ENCODE data around the gene SPDYE1.
"Not testable (repeated sequence)": the region's sequence is repeated elsewhere in the genome, so short reads cannot be mapped to it uniquely, and the experiment has no call there.

The SPDYE1 gene

DNA sequence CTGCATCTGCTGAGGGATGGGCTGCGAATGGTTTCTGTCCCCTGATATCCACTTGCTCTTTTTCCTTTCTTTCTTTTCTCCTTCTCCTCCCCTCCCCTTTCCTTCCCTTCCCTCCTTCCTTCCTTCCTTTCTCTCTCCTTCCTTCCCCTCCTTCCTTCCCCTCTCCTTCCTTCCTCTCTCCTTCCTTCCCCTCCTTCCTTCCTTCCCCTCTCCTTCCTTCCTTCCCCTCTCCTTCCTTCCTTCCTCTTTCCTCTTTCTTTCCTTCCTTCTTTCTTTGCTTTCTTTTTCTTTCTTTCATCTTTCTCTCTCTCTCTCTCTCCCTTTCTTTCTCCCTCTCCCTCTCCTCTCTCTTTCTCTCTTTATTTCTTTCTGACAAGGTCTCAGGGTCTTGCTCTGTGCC lies 20.2 kb upstream of the SPDYE1 start:
- H3K4me2 ChIP-seq (ENCODE audit: insufficient read depth, low read length, poor library complexity, severe bottlenecking) = no peak overlapping the region
- H3K9ac ChIP-seq (ENCODE audit: low read depth, low read length, poor library complexity) = no peak overlapping the region
- no peak overlapping the region for H3K4me3 ChIP-seq (ENCODE audit: low read length in 2 of 2)
- H3K4me1 ChIP-seq (ENCODE audit: control insufficient read depth in 2 of 2, insufficient read depth in 1 of 2, low read depth in 1 of 2, low read length in 2 of 2) = no peaks in the 10 kb centered on the region
- no peak overlapping the region for H4K8ac ChIP-seq (ENCODE audit: low read depth, low read length)
- no peak overlapping the region for H3K23ac ChIP-seq (ENCODE audit: low read depth, low read length, poor library complexity)
- H2BK120ac ChIP-seq (ENCODE audit: low read depth, low read length) = no peak overlapping the region
- H4K91ac ChIP-seq (ENCODE audit: low read depth, low read length, poor library complexity) = no peak overlapping the region
- H2AK5ac ChIP-seq (ENCODE audit: low read depth, low read length) = no peak overlapping the region
- no peaks in the 10 kb centered on the region for H3K9me3 ChIP-seq (replicated peaks in 1 of 2; ENCODE audit: control insufficient read depth in 2 of 2, insufficient read depth in 1 of 2, low read depth in 1 of 2, low read length in 2 of 2)
- H2BK5ac ChIP-seq (ENCODE audit: low read length) = no peak overlapping the region
- H3K27ac ChIP-seq (replicated peaks; ENCODE audit: low read length) = no peak overlapping the region
- H3K18ac ChIP-seq (ENCODE audit: low read length) = no peak overlapping the region
- no peaks in the 10 kb centered on the region for H3K27me3 ChIP-seq (ENCODE audit: control insufficient read depth in 3 of 3, insufficient read depth in 3 of 3, low read depth in 1 of 3, low read length in 3 of 3)
- H2BK15ac ChIP-seq (ENCODE audit: low read length) = no peak overlapping the region
- no peaks in the 10 kb centered on the region for H3K79me1 ChIP-seq (ENCODE audit: low read depth, low read length)
- DNase-seq (ENCODE audit: low spot score) = no peak
- H2BK12ac ChIP-seq (ENCODE audit: low read length) = no peak overlapping the region
- WGBS, 2 donors (ENCODE audit: extremely low coverage in 2 of 2, insufficient read length in 2 of 2, insufficient replicate concordance in 1 of 2) = no CpG with 5 or more reads among the region's 1 CpG
- no peak overlapping the region for H3K14ac ChIP-seq (ENCODE audit: low read length)
- no peak overlapping the region for H2AFZ ChIP-seq (ENCODE audit: low read length)
- no peaks in the 10 kb centered on the region for H3K36me3 ChIP-seq (replicated peaks in 1 of 2; ENCODE audit: control insufficient read depth in 2 of 2, insufficient read depth in 2 of 2, low read length in 2 of 2)
- H3K4ac ChIP-seq (ENCODE audit: low read length) = no peak overlapping the region

DNA sequence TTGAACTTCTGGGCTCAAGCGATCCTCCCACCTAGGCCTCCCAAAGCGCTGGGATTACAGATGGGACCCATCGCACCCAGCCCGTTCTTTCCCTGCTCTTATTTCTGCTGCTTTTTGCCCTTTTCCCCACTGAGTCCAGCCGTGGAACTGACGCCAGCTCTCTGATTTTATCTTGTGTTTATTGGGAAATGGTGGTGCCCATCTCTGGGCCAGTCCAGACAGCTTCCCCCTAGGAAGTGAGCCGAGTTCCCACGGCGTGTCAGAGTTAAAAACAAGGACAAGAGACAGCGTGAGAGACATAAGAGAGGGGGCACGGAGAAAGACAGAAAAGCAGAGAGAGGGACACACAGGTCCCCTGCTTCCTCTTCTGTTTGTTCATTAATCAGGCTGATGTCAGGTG lies 19.6 kb upstream of the SPDYE1 start:
- H3K23ac ChIP-seq (ENCODE audit: low read depth, low read length, poor library complexity); H3K36me3 ChIP-seq (replicated peaks in 1 of 2; ENCODE audit: control insufficient read depth in 2 of 2, insufficient read depth in 2 of 2, low read length in 2 of 2); DNase-seq (ENCODE audit: low spot score); H3K14ac ChIP-seq (ENCODE audit: low read length); H2BK120ac ChIP-seq (ENCODE audit: low read depth, low read length); H3K4ac ChIP-seq (ENCODE audit: low read length); H4K91ac ChIP-seq (ENCODE audit: low read depth, low read length, poor library complexity); H2BK15ac ChIP-seq (ENCODE audit: low read length); H3K4me2 ChIP-seq (ENCODE audit: insufficient read depth, low read length, poor library complexity, severe bottlenecking); H3K9me3 ChIP-seq (replicated peaks in 1 of 2; ENCODE audit: control insufficient read depth in 2 of 2, insufficient read depth in 1 of 2, low read depth in 1 of 2, low read length in 2 of 2); H3K79me1 ChIP-seq (ENCODE audit: low read depth, low read length); H2BK5ac ChIP-seq (ENCODE audit: low read length); H2AK5ac ChIP-seq (ENCODE audit: low read depth, low read length); H3K4me3 ChIP-seq (ENCODE audit: low read length in 2 of 2); H3K4me1 ChIP-seq (ENCODE audit: control insufficient read depth in 2 of 2, insufficient read depth in 1 of 2, low read depth in 1 of 2, low read length in 2 of 2); H2BK12ac ChIP-seq (ENCODE audit: low read length); H3K27me3 ChIP-seq (ENCODE audit: control insufficient read depth in 3 of 3, insufficient read depth in 3 of 3, low read depth in 1 of 3, low read length in 3 of 3); H3K9ac ChIP-seq (ENCODE audit: low read depth, low read length, poor library complexity); H3K18ac ChIP-seq (ENCODE audit: low read length); H2AFZ ChIP-seq (ENCODE audit: low read length); H3K27ac ChIP-seq (replicated peaks; ENCODE audit: low read length); H4K8ac ChIP-seq (ENCODE audit: low read depth, low read length): not testable (repeated sequence)
- no CpG with 5 or more reads among the region's 11 CpGs for WGBS, 2 donors (ENCODE audit: extremely low coverage in 2 of 2, insufficient read length in 2 of 2, insufficient replicate concordance in 1 of 2)

DNA sequence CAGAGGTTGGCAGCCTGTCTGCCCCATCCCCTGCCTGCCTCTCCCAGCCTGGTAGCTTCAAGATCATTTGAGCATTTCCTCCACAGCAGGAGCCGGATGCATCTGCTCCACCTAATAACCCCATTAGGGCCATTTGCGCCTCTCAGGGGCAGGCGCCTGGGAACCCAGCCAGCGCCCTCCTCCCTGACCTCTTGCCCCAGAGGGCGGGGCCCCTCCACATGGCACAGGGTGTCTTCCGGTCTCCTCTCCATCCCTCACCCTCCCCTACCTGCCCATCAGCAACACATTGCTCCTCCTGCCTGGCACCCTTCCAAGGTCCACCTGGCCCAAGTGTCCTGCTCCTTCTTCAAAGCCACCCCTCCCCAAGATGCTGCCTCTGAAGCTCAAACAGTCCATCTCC lies 14.8 kb upstream of the SPDYE1 start:
- H3K4me1 ChIP-seq (ENCODE audit: control insufficient read depth in 2 of 2, insufficient read depth in 1 of 2, low read depth in 1 of 2, low read length in 2 of 2); H4K91ac ChIP-seq (ENCODE audit: low read depth, low read length, poor library complexity); H2BK5ac ChIP-seq (ENCODE audit: low read length); H3K9me3 ChIP-seq (replicated peaks in 1 of 2; ENCODE audit: control insufficient read depth in 2 of 2, insufficient read depth in 1 of 2, low read depth in 1 of 2, low read length in 2 of 2); H2AK5ac ChIP-seq (ENCODE audit: low read depth, low read length); H2BK12ac ChIP-seq (ENCODE audit: low read length); H3K36me3 ChIP-seq (replicated peaks in 1 of 2; ENCODE audit: control insufficient read depth in 2 of 2, insufficient read depth in 2 of 2, low read length in 2 of 2); DNase-seq (ENCODE audit: low spot score); H3K14ac ChIP-seq (ENCODE audit: low read length); H3K4ac ChIP-seq (ENCODE audit: low read length); H3K9ac ChIP-seq (ENCODE audit: low read depth, low read length, poor library complexity); H3K4me3 ChIP-seq (ENCODE audit: low read length in 2 of 2); H4K8ac ChIP-seq (ENCODE audit: low read depth, low read length); H2BK15ac ChIP-seq (ENCODE audit: low read length); H3K18ac ChIP-seq (ENCODE audit: low read length); H3K23ac ChIP-seq (ENCODE audit: low read depth, low read length, poor library complexity); H3K27me3 ChIP-seq (ENCODE audit: control insufficient read depth in 3 of 3, insufficient read depth in 3 of 3, low read depth in 1 of 3, low read length in 3 of 3); H3K79me1 ChIP-seq (ENCODE audit: low read depth, low read length); H3K4me2 ChIP-seq (ENCODE audit: insufficient read depth, low read length, poor library complexity, severe bottlenecking); H2BK120ac ChIP-seq (ENCODE audit: low read depth, low read length); H3K27ac ChIP-seq (replicated peaks; ENCODE audit: low read length); H2AFZ ChIP-seq (ENCODE audit: low read length): not testable (repeated sequence)
- WGBS, 2 donors (ENCODE audit: extremely low coverage in 2 of 2, insufficient read length in 2 of 2, insufficient replicate concordance in 1 of 2) = no CpG with 5 or more reads among the region's 6 CpGs

DNA sequence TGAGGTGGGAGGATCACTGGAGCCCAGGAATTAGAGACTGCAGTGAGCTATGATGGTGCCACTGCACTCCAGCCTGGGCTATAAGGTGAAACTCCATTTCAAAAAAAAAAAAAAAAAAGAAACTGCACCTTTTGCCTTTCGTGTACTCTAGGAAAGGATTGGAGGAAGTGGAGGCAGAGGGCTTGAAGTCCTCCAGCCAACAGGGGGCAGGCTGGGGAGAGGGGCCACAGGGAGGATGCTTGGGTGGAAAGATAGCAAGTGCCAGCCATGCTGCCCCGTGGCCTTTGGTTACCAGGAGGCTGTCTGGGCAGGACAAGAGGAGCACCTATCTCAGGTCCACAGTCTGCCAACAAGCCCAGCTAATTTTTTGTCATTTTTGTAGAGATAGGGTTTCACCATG lies 14.0 kb upstream of the SPDYE1 start:
- not testable (repeated sequence) for H4K8ac ChIP-seq (ENCODE audit: low read depth, low read length); H3K18ac ChIP-seq (ENCODE audit: low read length); H3K79me1 ChIP-seq (ENCODE audit: low read depth, low read length); H3K4me1 ChIP-seq (ENCODE audit: control insufficient read depth in 2 of 2, insufficient read depth in 1 of 2, low read depth in 1 of 2, low read length in 2 of 2); H4K91ac ChIP-seq (ENCODE audit: low read depth, low read length, poor library complexity); H3K36me3 ChIP-seq (replicated peaks in 1 of 2; ENCODE audit: control insufficient read depth in 2 of 2, insufficient read depth in 2 of 2, low read length in 2 of 2); H2BK5ac ChIP-seq (ENCODE audit: low read length); H2BK15ac ChIP-seq (ENCODE audit: low read length); H3K4me2 ChIP-seq (ENCODE audit: insufficient read depth, low read length, poor library complexity, severe bottlenecking); H3K23ac ChIP-seq (ENCODE audit: low read depth, low read length, poor library complexity); H3K27me3 ChIP-seq (ENCODE audit: control insufficient read depth in 3 of 3, insufficient read depth in 3 of 3, low read depth in 1 of 3, low read length in 3 of 3); H2BK120ac ChIP-seq (ENCODE audit: low read depth, low read length); H3K9ac ChIP-seq (ENCODE audit: low read depth, low read length, poor library complexity); H3K9me3 ChIP-seq (replicated peaks in 1 of 2; ENCODE audit: control insufficient read depth in 2 of 2, insufficient read depth in 1 of 2, low read depth in 1 of 2, low read length in 2 of 2); H2BK12ac ChIP-seq (ENCODE audit: low read length); H2AFZ ChIP-seq (ENCODE audit: low read length); H3K4ac ChIP-seq (ENCODE audit: low read length); H3K4me3 ChIP-seq (ENCODE audit: low read length in 2 of 2); DNase-seq (ENCODE audit: low spot score); H3K27ac ChIP-seq (replicated peaks; ENCODE audit: low read length); H3K14ac ChIP-seq (ENCODE audit: low read length); H2AK5ac ChIP-seq (ENCODE audit: low read depth, low read length)
- WGBS, 2 donors (ENCODE audit: extremely low coverage in 2 of 2, insufficient read length in 2 of 2, insufficient replicate concordance in 1 of 2) = no CpG with 5 or more reads among the region's 2 CpGs
